A549 (cell line): Measurements from ENCODE around the gene ASPSCR1. TPM values are rescaled to one million over a fixed set of nuclear protein-coding genes. Genes with fewer than 3 reads are reported as not detected.

Source experiments
- ATAC-seq, 2 experiments: fragments of 200-7000 bp in 1 of 2; fragments of >200 bp in 1 of 2; cut with Nextera tagmentation in 1 of 2; cut with Tn5 transposase in 1 of 2; 3 replicates each; pipeline versions ENCODE4 v1.8.0 to v1.9.1; 2018 to 2020; ENCODE audit warnings: mild to moderate bottlenecking in 1 of 2, moderate library complexity in 1 of 2
- CTCF ChIA-PET: fragments of 300-600 bp; sonication (Branson Sonifier 250); formaldehyde crosslinking; extraction: SDS; loops from one replicate; lab custom pipeline; 2021; ENCODE audit warnings: antibody characterized with exemption, inconsistent platforms; lab: Yijun Ruan, JAX
- POLR2A ChIA-PET: fragments of 350-600 bp; formaldehyde crosslinking; extraction: SDS; loops from one replicate; lab custom pipeline; 2021; ENCODE audit warnings: antibody characterized with exemption, inconsistent platforms; lab: Yijun Ruan, JAX
- DNase-seq, 2 experiments: peaks; one replicate each; pipeline versions ENCODE4 v3.0.0 to v3.0.0-alpha.2; 2011 to 2016; ENCODE audit warnings: low read depth in 1 of 2, low spot score in 1 of 2
- FAIRE-seq: peaks from 2 replicates; lab custom pipeline; 2011; peaks lifted over from hg19 to GRCh38; lab: Jason Lieb, UNC
- H3K27ac ChIP-seq, 2 experiments: fragments of >200 bp; sonication (Bioruptor Twin); formaldehyde crosslinking; 3 replicates each; pipeline ENCODE4 v1.5.1; 2016 to 2017
- H3K4me1 ChIP-seq: fragments of >200 bp; sonication (Bioruptor Twin); formaldehyde crosslinking; 3 replicates; pipeline ENCODE4 v1.6.1; 2016
- H3K4me2 ChIP-seq: fragments of >200 bp; sonication (Bioruptor Twin); formaldehyde crosslinking; 3 replicates; pipeline ENCODE4 v1.6.1; 2016
- H3K4me3 ChIP-seq: fragments of >200 bp; sonication (Bioruptor Twin); formaldehyde crosslinking; 3 replicates; pipeline ENCODE4 v1.5.1; 2016
- H3K9me3 ChIP-seq: fragments of >200 bp; sonication (Bioruptor Twin); formaldehyde crosslinking; 3 replicates; pipeline ENCODE4 v1.6.1; 2016
- BCL3 ChIP-seq: fragments of >200 bp; sonication (Bioruptor Twin); formaldehyde crosslinking; IDR thresholded peaks from 3 replicates; pipeline ENCODE4 v1.6.1; 2016
- CEBPB ChIP-seq, 2 experiments: fragments of >200 bp in 1 of 2; sonication (Bioruptor Twin) in 1 of 2; formaldehyde crosslinking in 1 of 2; IDR thresholded peaks; 2 replicates each; pipeline ENCODE4 v1.6.1; 2012 to 2016
- E2F6 ChIP-seq: IDR thresholded peaks from 2 replicates; pipeline ENCODE4 v1.6.1; 2012; ENCODE audit warnings: low read depth, borderline replicate concordance
- EHF ChIP-seq: fragments of 250-450 bp; sonication (Bioruptor Pico); IDR thresholded peaks from 2 replicates; pipeline ENCODE4 v1.5.0; 2020; ENCODE audit warnings: mild to moderate bottlenecking
- ESRRA ChIP-seq: fragments of 150-350 bp; IDR thresholded peaks from 2 replicates; pipeline ENCODE4 v1.6.1; 2014; ENCODE audit warnings: mild to moderate bottlenecking, low read length, borderline replicate concordance
- GATA3 ChIP-seq: IDR thresholded peaks from 2 replicates; pipeline ENCODE4 v1.6.1; 2012; ENCODE audit warnings: borderline replicate concordance
- HOXA7 ChIP-seq: fragments of 250-450 bp; sonication (Bioruptor Pico); IDR thresholded peaks from 2 replicates; pipeline ENCODE4 v1.5.0; 2020; ENCODE audit warnings: mild to moderate bottlenecking, moderate library complexity
- HOXB5 ChIP-seq: fragments of 250-450 bp; sonication (Bioruptor Pico); IDR thresholded peaks from 2 replicates; pipeline ENCODE4 v1.5.0; 2020; ENCODE audit warnings: mild to moderate bottlenecking, moderate library complexity
- JUN ChIP-seq, 2 experiments: fragments of >200 bp; sonication (Bioruptor Twin); formaldehyde crosslinking; IDR thresholded peaks; 2 replicates in 1 of 2; 3 replicates in 1 of 2; pipeline ENCODE4 v1.6.1; 2016 to 2017
- MAX ChIP-seq: IDR thresholded peaks from 2 replicates; pipeline ENCODE4 v1.6.1; 2012
- MYC ChIP-seq: IDR thresholded peaks from 2 replicates; pipeline ENCODE4 v1.6.1; 2012; ENCODE audit warnings: mild to moderate bottlenecking, inconsistent platforms, low read length, improper control_type of control experiment, borderline replicate concordance
- NFE2L2 ChIP-seq: fragments of 150-350 bp; conservative IDR thresholded peaks from 2 replicates; pipeline ENCODE4 v1.6.1; 2014; ENCODE audit warnings: low read length
- NR3C1 ChIP-seq: fragments of >200 bp; sonication (Bioruptor Twin); formaldehyde crosslinking; IDR thresholded peaks from 3 replicates; pipeline ENCODE4 v1.6.1; 2017
- PHF8 ChIP-seq: fragments of 200-600 bp; sonication (generic); IDR thresholded peaks from 2 replicates; pipeline ENCODE4 v1.6.1; 2016; ENCODE audit warnings: low read depth, mild to moderate bottlenecking, antibody characterized with exemption, moderate library complexity, borderline replicate concordance
- POLR2A ChIP-seq: IDR thresholded peaks from 2 replicates; pipeline ENCODE4 v1.6.1; 2012; ENCODE audit warnings: mild to moderate bottlenecking, low read length
- POLR2AphosphoS2 ChIP-seq: conservative IDR thresholded peaks from 2 replicates; pipeline ENCODE4 v1.6.1; 2012; ENCODE audit warnings: low read length, improper control_type of control experiment, inconsistent platforms
- RAD21 ChIP-seq, 2 experiments: fragments of >200 bp in 1 of 2; sonication (Bioruptor Twin) in 1 of 2; formaldehyde crosslinking in 1 of 2; IDR thresholded peaks in 1 of 2; conservative IDR thresholded peaks in 1 of 2; 2 replicates in 1 of 2; 3 replicates in 1 of 2; pipeline ENCODE4 v1.6.1; 2012 to 2018; ENCODE audit warnings: inconsistent platforms in 1 of 2
- RCOR1 ChIP-seq: fragments of 150-350 bp; IDR thresholded peaks from 2 replicates; pipeline ENCODE4 v1.6.1; 2014; ENCODE audit warnings: antibody characterized with exemption, low read length, low read depth
- REST ChIP-seq: fragments of 200-600 bp; sonication (generic); IDR thresholded peaks from 2 replicates; pipeline ENCODE4 v1.6.1; 2016; ENCODE audit warnings: antibody characterized with exemption, mild to moderate bottlenecking, moderate library complexity
- RFX5 ChIP-seq: fragments of 450-650 bp; IDR thresholded peaks from 2 replicates; pipeline ENCODE4 v1.7.1; 2014; ENCODE audit warnings: antibody characterized with exemption, mild to moderate bottlenecking, moderate library complexity
- RNF2 ChIP-seq: fragments of 200-600 bp; sonication (generic); IDR thresholded peaks from 2 replicates; pipeline ENCODE4 v1.6.1; 2016; ENCODE audit warnings: low read depth, mild to moderate bottlenecking, antibody characterized with exemption, moderate library complexity, borderline replicate concordance
- TFCP2L1 ChIP-seq: fragments of 250-450 bp; sonication (Bioruptor Pico); IDR thresholded peaks from 2 replicates; pipeline ENCODE4 v1.5.0; 2021; ENCODE audit warnings: mild to moderate bottlenecking
- USF2 ChIP-seq: fragments of 450-650 bp; IDR thresholded peaks from 2 replicates; pipeline ENCODE4 v1.6.1; 2014; ENCODE audit warnings: antibody characterized with exemption
- ZFP36 ChIP-seq: fragments of 450-650 bp; IDR thresholded peaks from 2 replicates; pipeline ENCODE4 v1.6.1; 2014; ENCODE audit warnings: borderline replicate concordance; ENCODE audit not compliant: partially characterized antibody
- ZNF302 ChIP-seq: fragments of 250-450 bp; sonication (Bioruptor Pico); IDR thresholded peaks from 2 replicates; pipeline ENCODE4 v1.9.0; 2021; ENCODE audit warnings: inconsistent platforms, mild to moderate bottlenecking, moderate library complexity
- WGBS: methylation state at CpG from one replicate; pipeline ENCODE4 v1.1.6; 2017; ENCODE audit errors: missing lambda C conversion rate; 5-methylcytosine and 5-hydroxymethylcytosine counted together
- polyA plus RNA-seq, 4 experiments: library from polyadenylated mRNA; depleted of rRNA in 3 of 4; stranded (reverse); fragments of >200 nt; fragmentation: RNase III in 1 of 4; extraction: RNeasy Plus Mini Kit Qiagen cat#74134 plus additional on column Dnase treatment in 1 of 4; gene quantifications; 2 replicates in 3 of 4; 3 replicates in 1 of 4; pipeline ENCODE4 v1.2.3, GENCODE V29; 2011 to 2017

ASPSCR1 gene
- polyA plus RNA-seq, 2 of the 4 experiments (the other 2 are of a cell fraction): 12.3 to 25.7 TPM

GRCh38 chr17:82022310-82022980 is 45.0 kb downstream of the ASPSCR1 start, which contains the start of gene CENPX:
TSS of gene CENPX (minus strand) at chr17:82022878. CDS start at chr17:82022861, 17 bp downstream.
- DNase-seq (no peak), FAIRE-seq (no peak), ATAC-seq (peak; percentile 49 to 81)
- Histone ChIP-seq H3K4me1 (peaks cover 41% of the 10 kb centered on the region), H3K4me3 (peak within 1 kb of the TSS; percentile 77), H3K27ac (peak within 1 kb of the TSS; percentile 80 to 92), H3K4me2 (peak within 1 kb of the TSS; percentile 93), H3K9me3 (no peaks in the 10 kb centered on the region)
- 2% methylated on average over 37 of the region's 64 CpGs for whole genome bisulfite sequencing
- ChIA-PET CTCF (interaction anchor here (0.9 to 33.2 kb wide), 20 partner anchors 7 to 160 kb away, joined by 3 to 794 read pairs (median 24); partner anchors contain the start of genes ASPSCR1, DCXR, MAFG and MYADML2), POLR2A (interaction anchor here (0.6 to 3.9 kb wide), 15 partner anchors 10 to 339 kb away, joined by 3 to 38 read pairs (median 3); partner anchors contain the start of genes ARL16, DCXR, FASN and HGS)
- TF ChIP-seq NFE2L2 (no peak), HOXB5 (CRISPR knock-in tag) (0 out of 2 replicates have a peak, but pooled peaks have one; percentile 38), ZFP36 (no peak), HOXA7 (CRISPR knock-in tag) (no peak), JUN (IDR thresholded peaks at IDR 0.05) (peak in 1 of 2 experiments; percentile 64; a peak in 2 of 5 replicates), RNF2 (0 out of 2 replicates have a peak, but pooled peaks have one; percentile 62), POLR2A (peak; percentile 91), MAX (peak; percentile 51; the same call in 1 of the 2 replicates), BCL3 (0 out of 3 replicates have a peak, but pooled peaks have one; percentile 53), PHF8 (peak; percentile 76), TFCP2L1 (peak; percentile 86; the same call in 1 of the 2 replicates)

- Histone ChIP-seq H3K4me3 (peak within 1 kb of the TSS; percentile 77), H3K9me3 (no peaks in the 10 kb centered on the region), H3K4me1 (peaks cover 39% of the 10 kb centered on the region), H3K27ac (peak within 1 kb of the TSS; percentile 80 to 92), H3K4me2 (peak within 1 kb of the TSS; percentile 93)
- DNase-seq (peak; percentile 99 to 100), ATAC-seq (peak; percentile 67 to 89), FAIRE-seq (peak; percentile 88)
- TF ChIP-seq RCOR1 (no peak), NR3C1 (no peak), MYC (peak; percentile 12; the same call in 1 of the 2 replicates), ZNF302 (no peak), REST (peak; percentile 40; the same call in 1 of the 2 replicates), CEBPB (IDR thresholded peaks at IDR 0.05) (no peak), RAD21 (conservative IDR thresholded peaks at IDR 0.05 in 1 of 2, IDR thresholded peaks at IDR 0.05 in 1 of 2) (no peak), EHF (CRISPR knock-in tag) (no peak), GATA3 (no peak), USF2 (peak; percentile 38; the same call in 1 of the 2 replicates), ESRRA (no peak), E2F6 (0 out of 2 replicates have a peak, but pooled peaks have one; percentile 54), RNF2 (no peak), RFX5 (peak; percentile 18; the same call in 1 of the 2 replicates), POLR2AphosphoS2 (no peak)
- CTCF ChIA-PET: interaction anchor here (0.7 to 33.2 kb wide), 15 partner anchors 10 to 154 kb away, joined by 3 to 794 read pairs (median 32); partner anchors contain the start of genes ASPSCR1, DCXR, MAFG and MYADML2
- 0% methylated on average over 9 of the region's 42 CpGs for WGBS
- POLR2A ChIA-PET: interaction anchor here (0.6 to 3.9 kb wide), 12 partner anchors 10 to 142 kb away, joined by 3 to 38 read pairs (median 4); partner anchors contain the start of genes DCXR, FASN and MAFG
Observed at GRCh38 chr17:82022981-82023446, 45.6 kb downstream of the ASPSCR1 start, which contains the start of gene LRRC45. TSS of gene LRRC45 (plus strand) at chr17:82023305. CDS start at chr17:82023644, 339 bp downstream.
